ENCODE results near the gene GLS.

DNA sequence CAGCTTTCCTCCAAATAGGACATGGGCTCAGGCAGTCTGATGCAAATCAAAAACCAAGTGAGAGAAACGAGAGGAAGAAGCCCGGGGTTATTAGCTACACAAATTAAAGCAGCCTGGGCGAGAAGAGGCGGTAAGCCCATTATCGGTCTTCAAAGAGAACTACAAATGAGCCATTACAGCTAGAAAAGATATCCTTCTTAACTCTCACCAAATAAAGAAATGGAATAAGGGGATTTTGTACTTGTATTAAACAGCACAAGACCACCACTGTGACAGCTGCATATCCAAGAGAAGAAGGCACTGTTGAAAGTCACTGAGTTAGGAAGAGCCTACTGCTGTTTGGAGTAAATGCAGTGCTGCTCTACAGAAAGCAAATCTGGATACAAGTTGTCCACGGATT lies 100.7 kb downstream of the GLS start:
- TF ChIP-seq, protein P1, sequence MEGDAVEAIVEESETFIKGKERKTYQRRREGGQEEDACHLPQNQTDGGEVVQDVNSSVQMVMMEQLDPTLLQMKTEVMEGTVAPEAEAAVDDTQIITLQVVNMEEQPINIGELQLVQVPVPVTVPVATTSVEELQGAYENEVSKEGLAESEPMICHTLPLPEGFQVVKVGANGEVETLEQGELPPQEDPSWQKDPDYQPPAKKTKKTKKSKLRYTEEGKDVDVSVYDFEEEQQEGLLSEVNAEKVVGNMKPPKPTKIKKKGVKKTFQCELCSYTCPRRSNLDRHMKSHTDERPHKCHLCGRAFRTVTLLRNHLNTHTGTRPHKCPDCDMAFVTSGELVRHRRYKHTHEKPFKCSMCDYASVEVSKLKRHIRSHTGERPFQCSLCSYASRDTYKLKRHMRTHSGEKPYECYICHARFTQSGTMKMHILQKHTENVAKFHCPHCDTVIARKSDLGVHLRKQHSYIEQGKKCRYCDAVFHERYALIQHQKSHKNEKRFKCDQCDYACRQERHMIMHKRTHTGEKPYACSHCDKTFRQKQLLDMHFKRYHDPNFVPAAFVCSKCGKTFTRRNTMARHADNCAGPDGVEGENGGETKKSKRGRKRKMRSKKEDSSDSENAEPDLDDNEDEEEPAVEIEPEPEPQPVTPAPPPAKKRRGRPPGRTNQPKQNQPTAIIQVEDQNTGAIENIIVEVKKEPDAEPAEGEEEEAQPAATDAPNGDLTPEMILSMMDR (conservative IDR thresholded peaks at IDR 0.05 in 1 of 2, IDR thresholded peaks at IDR 0.05 in 1 of 2; ENCODE audit: extremely low read depth in 1 of 2, insufficient read depth in 1 of 2, low read depth in 1 of 2, low read length in 2 of 2) = no peak
- TF ChIP-seq EZH2 (IDR thresholded peaks at IDR 0.05; ENCODE audit: borderline replicate concordance, low read length) = no peak
